Measurements from ENCODE around the gene RAI1.
A peak's percentile ranks its signal among the peaks of the same experiment; 100 is the strongest.

The RAI1 gene

DNA sequence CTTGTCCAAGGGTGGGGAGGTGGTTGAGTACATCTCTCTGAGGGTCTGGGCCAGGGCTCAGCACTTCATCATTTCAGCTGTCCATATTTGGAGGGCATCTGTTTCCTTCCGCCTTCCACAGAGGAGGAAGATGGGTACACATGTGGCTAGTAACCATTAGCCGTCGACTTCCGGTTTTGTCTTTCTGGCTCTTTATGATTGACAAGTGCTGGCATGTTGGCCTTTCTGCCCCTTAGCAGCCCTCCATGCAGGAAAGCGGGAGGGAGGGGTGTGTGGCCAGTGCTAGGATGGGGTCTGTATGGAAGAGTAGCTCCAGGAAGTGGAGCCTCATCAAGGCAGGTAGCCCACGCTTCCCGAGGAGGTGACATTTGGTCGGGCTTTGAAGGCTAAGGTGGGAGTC is 69.6 kb downstream of the RAI1 start:
- Histone ChIP-seq H3K27ac (ENCODE audit: low read depth, low read length) (no peak overlapping the region), H3K56ac (ENCODE audit: low read length) (peak overlapping the region; percentile 56)

DNA sequence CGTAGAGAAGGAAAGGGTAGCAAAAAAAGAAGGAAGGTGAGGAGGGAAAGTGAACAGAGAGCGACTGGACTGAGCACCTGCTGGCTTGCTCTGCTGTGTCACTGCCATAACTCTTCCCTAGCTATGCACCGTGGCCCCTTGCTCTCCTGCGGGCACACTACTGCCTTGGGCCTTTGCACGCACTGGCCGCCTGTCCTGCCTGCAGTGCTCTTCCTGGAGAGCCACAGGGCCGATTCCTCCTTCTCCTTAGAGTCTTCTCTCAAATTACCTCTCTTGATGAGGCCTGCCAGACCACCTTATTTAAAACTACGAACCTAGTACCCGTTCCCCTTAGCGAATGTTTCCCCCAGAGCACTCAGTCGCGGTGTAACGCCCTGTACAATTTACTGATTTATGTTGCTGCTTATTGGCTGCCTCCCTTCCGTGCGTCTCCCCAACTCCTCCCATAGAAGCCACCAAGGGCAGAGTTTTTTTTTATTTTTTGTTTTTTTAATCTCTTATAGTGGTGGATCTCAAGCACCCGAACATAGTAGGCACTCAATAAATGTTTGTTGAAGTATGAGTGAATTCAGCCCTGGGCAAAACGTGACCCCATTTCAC is 70.3 kb downstream of the RAI1 start:
- Histone ChIP-seq H4K5ac (ENCODE audit: low read length) (peak overlapping the region; percentile 39), H2BK120ac (ENCODE audit: low read depth, low read length) (no peak overlapping the region), H3K23ac (ENCODE audit: low read length) (no peak overlapping the region), H3K4me2 (ENCODE audit: low read length) (no peak overlapping the region), H3K56ac (ENCODE audit: low read length) (peak overlapping the region; percentile 56), H2BK5ac (ENCODE audit: low read length) (no peak overlapping the region), H3K79me2 (ENCODE audit: control insufficient read depth, insufficient read depth, low read length) (no peaks in the 10 kb centered on the region), H4K8ac (ENCODE audit: low read depth, low read length) (no peak overlapping the region), H3K36me3 (ENCODE audit: control insufficient read depth, insufficient read depth, low read length) (no peaks in the 10 kb centered on the region), H3K18ac (ENCODE audit: low read length) (no peak overlapping the region), H3K27ac (ENCODE audit: low read depth, low read length) (no peak overlapping the region), H3K27me3 (ENCODE audit: insufficient read depth, low read length, poor library complexity) (no peaks in the 10 kb centered on the region), H3K79me1 (ENCODE audit: low read length) (no peaks in the 10 kb centered on the region), H2BK15ac (replicated peaks; ENCODE audit: low read depth) (no peak overlapping the region), H3K4me3 (ENCODE audit: low read length) (no peak overlapping the region), H2AK5ac (ENCODE audit: low read length) (peak overlapping the region; percentile 88), H3K9ac (ENCODE audit: low read length) (peak overlapping the region; percentile 59), H3K4ac (ENCODE audit: low read depth, low read length) (no peak overlapping the region), H3K4me1 (ENCODE audit: control insufficient read depth, low read depth, low read length) (peaks cover 14% of the 10 kb centered on the region)
- no peak for DNase-seq
- no CpG with 5 or more reads among the region's 17 CpGs for WGBS (ENCODE audit: extremely low coverage, insufficient coverage, low lambda C conversion rate)

More for the DNA sequence above, 69.6 kb downstream of the RAI1 start:
- Histone ChIP-seq H3K18ac (ENCODE audit: low read length) (no peak overlapping the region), H4K8ac (ENCODE audit: low read depth, low read length) (no peak overlapping the region), H3K27me3 (ENCODE audit: insufficient read depth, low read length, poor library complexity) (no peaks in the 10 kb centered on the region), H2AK5ac (ENCODE audit: low read length) (no peak overlapping the region), H2BK5ac (ENCODE audit: low read length) (no peak overlapping the region), H3K79me2 (ENCODE audit: control insufficient read depth, insufficient read depth, low read length) (no peaks in the 10 kb centered on the region), H3K4me2 (ENCODE audit: low read length) (no peak overlapping the region), H3K4me1 (ENCODE audit: control insufficient read depth, low read depth, low read length) (peaks cover 14% of the 10 kb centered on the region), H3K9ac (ENCODE audit: low read length) (no peak overlapping the region), H2BK120ac (ENCODE audit: low read depth, low read length) (no peak overlapping the region), H3K4ac (ENCODE audit: low read depth, low read length) (no peak overlapping the region), H3K36me3 (ENCODE audit: control insufficient read depth, insufficient read depth, low read length) (no peaks in the 10 kb centered on the region), H4K5ac (ENCODE audit: low read length) (no peak overlapping the region), H3K4me3 (ENCODE audit: low read length) (no peak overlapping the region), H2BK15ac (replicated peaks; ENCODE audit: low read depth) (no peak overlapping the region), H3K79me1 (ENCODE audit: low read length) (no peaks in the 10 kb centered on the region), H3K23ac (ENCODE audit: low read length) (no peak overlapping the region)
- no peak for DNase-seq
- WGBS (ENCODE audit: extremely low coverage, insufficient coverage, low lambda C conversion rate) = no CpG with 5 or more reads among the region's 8 CpGs

DNA sequence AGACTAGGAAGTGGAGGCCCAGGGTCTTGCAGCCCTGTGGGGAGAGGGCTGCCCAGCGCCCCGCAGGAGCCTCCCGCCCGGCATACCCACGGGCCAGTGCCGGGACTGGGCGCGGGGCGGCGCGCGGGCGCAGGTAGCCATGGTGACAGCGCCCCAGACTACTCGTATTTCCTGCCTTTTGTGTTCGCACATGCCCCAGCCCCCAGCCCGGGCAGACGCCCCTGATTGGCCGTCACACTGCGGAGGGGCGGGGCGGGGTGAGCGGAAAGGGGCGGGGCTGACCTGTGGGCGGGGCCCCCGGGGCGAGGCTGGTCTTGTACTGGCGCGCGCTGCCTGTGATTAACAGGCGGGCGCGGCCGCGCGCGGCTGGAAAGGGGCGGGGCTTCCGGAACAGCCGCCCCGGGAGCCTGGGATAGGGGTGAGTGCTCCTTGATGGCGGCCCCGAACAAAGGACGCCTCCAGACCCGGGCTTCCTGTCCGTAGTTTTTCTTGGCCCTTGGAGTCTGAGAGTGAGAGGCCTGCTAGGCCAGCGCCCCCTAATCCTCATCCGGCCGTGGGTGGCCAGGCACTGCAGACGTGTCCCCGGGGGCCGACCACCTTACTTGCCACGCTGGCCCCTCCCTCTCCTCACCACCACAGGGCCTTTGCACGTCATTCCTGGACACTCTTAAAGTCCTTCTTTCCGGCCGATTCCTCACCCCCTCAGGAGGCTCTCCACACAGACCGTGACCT is 71.0 kb downstream of the RAI1 start:
- Histone ChIP-seq H2BK5ac (ENCODE audit: low read length) (peak overlapping the region; percentile 64), H2AK5ac (ENCODE audit: low read length) (peak overlapping the region; percentile 82), H3K27ac (ENCODE audit: low read depth, low read length) (no peak overlapping the region), H2BK120ac (ENCODE audit: low read depth, low read length) (no peak overlapping the region), H3K56ac (ENCODE audit: low read length) (peak overlapping the region; percentile 82), H3K23ac (ENCODE audit: low read length) (no peak overlapping the region), H2BK15ac (replicated peaks; ENCODE audit: low read depth) (no peak overlapping the region), H3K4ac (ENCODE audit: low read depth, low read length) (peak overlapping the region; percentile 4), H3K79me2 (ENCODE audit: control insufficient read depth, insufficient read depth, low read length) (no peaks in the 10 kb centered on the region), H3K4me2 (ENCODE audit: low read length) (no peak overlapping the region), H3K4me1 (ENCODE audit: control insufficient read depth, low read depth, low read length) (peaks cover 14% of the 10 kb centered on the region), H3K4me3 (ENCODE audit: low read length) (no peak overlapping the region), H3K36me3 (ENCODE audit: control insufficient read depth, insufficient read depth, low read length) (no peaks in the 10 kb centered on the region), H4K8ac (ENCODE audit: low read depth, low read length) (no peak overlapping the region), H3K79me1 (ENCODE audit: low read length) (no peaks in the 10 kb centered on the region), H4K5ac (ENCODE audit: low read length) (no peak overlapping the region), H3K27me3 (ENCODE audit: insufficient read depth, low read length, poor library complexity) (no peaks in the 10 kb centered on the region), H3K9ac (ENCODE audit: low read length) (peak overlapping the region; percentile 65), H3K18ac (ENCODE audit: low read length) (no peak overlapping the region)
- no CpG with 5 or more reads among the region's 57 CpGs for whole genome bisulfite sequencing (ENCODE audit: extremely low coverage, insufficient coverage, low lambda C conversion rate)
- DNase-seq = peak; percentile 98

DNA sequence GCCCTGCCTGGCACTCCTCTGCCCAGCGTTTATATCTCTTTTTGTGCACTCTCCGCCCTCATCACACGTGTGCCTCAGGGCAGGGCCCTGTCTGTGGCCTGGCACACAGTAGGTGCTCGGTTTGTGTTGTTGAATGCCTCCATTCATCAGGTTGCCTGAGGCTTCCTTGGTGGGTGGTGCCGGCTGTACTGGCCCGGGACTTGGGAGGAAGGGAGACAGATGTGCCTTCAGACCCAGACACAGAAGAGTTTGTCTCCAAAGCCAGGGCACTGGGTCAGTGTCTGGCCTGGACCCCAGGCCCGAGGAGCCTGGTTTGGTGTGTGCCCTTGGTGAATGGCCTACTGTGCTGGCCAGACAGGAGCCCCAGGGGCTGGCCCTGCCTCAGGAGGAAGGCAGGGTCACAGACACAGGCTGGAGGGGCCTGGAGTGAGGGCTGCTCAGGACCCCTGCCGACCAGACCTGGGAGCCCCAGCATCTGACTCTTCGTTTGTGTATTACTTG is 71.6 kb downstream of the RAI1 start:
- Histone ChIP-seq H3K27ac (ENCODE audit: low read depth, low read length) (no peak overlapping the region), H3K79me2 (ENCODE audit: control insufficient read depth, insufficient read depth, low read length) (no peaks in the 10 kb centered on the region), H3K36me3 (ENCODE audit: control insufficient read depth, insufficient read depth, low read length) (no peaks in the 10 kb centered on the region), H3K56ac (ENCODE audit: low read length) (peak overlapping the region; percentile 82), H3K4me3 (ENCODE audit: low read length) (no peak overlapping the region), H3K9ac (ENCODE audit: low read length) (peak overlapping the region; percentile 65), H2BK120ac (ENCODE audit: low read depth, low read length) (no peak overlapping the region), H3K4ac (ENCODE audit: low read depth, low read length) (peak overlapping the region; percentile 4), H2BK5ac (ENCODE audit: low read length) (peak overlapping the region; percentile 64), H4K8ac (ENCODE audit: low read depth, low read length) (no peak overlapping the region), H2BK15ac (replicated peaks; ENCODE audit: low read depth) (no peak overlapping the region), H3K4me2 (ENCODE audit: low read length) (no peak overlapping the region), H4K5ac (ENCODE audit: low read length) (peak overlapping the region; percentile 53), H3K23ac (ENCODE audit: low read length) (no peak overlapping the region), H2AK5ac (ENCODE audit: low read length) (peak overlapping the region; percentile 82), H3K79me1 (ENCODE audit: low read length) (no peaks in the 10 kb centered on the region), H3K18ac (ENCODE audit: low read length) (no peak overlapping the region), H3K4me1 (ENCODE audit: control insufficient read depth, low read depth, low read length) (peaks cover 14% of the 10 kb centered on the region), H3K27me3 (ENCODE audit: insufficient read depth, low read length, poor library complexity) (no peaks in the 10 kb centered on the region)
- DNase-seq = peak; percentile 62
- WGBS (ENCODE audit: extremely low coverage, insufficient coverage, low lambda C conversion rate) = no CpG with 5 or more reads among the region's 9 CpGs

DNA sequence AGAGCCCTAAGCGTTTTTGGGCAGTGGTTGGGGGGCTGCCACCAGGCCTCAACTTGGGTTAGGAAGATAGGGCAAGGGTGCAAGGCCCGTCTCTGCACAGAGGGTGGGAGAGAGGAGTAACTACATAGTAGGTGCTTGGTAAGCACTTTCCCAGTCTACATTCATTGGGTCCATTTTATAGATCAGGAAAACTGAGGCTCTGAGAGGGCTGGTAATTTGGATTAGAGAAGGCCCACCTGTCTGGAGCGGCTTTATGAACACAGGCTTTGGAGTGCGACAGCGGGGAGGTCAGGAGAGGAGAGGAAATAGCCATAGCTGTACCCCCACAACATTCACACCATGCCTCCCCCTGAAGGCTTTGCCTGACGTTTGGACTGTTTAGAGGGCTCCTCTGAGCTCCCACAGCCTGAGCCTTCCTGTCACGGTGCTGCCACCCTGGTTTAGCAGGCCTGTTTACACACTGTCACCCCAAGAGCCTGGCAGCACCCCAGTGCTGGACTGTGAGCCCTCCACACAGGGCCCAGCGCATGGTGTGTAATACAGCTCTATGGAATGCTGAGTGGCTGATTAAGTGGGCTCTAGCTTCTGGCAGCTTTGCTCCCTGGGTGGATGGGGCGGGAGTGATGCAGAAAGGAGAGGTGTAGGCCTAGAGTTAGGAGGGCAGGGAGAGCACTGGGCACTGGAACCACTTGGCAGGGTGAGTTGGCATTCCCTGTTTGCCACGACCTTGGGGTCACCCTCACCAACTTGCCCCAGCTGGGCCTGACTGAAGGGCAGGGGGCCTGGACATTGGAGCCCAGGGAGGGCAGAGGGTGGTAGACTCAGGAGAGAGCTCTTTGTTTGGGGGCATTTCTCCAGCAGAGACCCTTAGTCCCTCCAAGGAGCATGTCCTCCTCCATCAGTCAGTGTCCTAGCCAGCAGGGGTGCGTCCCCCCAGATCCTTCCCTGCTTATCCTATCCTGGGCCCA is 73.7 kb downstream of the RAI1 start:
- Histone ChIP-seq H3K56ac (ENCODE audit: low read length) (no peak overlapping the region), H3K4me3 (ENCODE audit: low read length) (no peak overlapping the region), H4K8ac (ENCODE audit: low read depth, low read length) (no peak overlapping the region), H3K4ac (ENCODE audit: low read depth, low read length) (no peak overlapping the region), H3K79me1 (ENCODE audit: low read length) (no peaks in the 10 kb centered on the region), H2BK5ac (ENCODE audit: low read length) (no peak overlapping the region), H3K4me2 (ENCODE audit: low read length) (no peak overlapping the region), H4K5ac (ENCODE audit: low read length) (no peak overlapping the region), H3K36me3 (ENCODE audit: control insufficient read depth, insufficient read depth, low read length) (no peaks in the 10 kb centered on the region), H3K4me1 (ENCODE audit: control insufficient read depth, low read depth, low read length) (peaks cover 7% of the 10 kb centered on the region), H3K79me2 (ENCODE audit: control insufficient read depth, insufficient read depth, low read length) (no peaks in the 10 kb centered on the region), H2AK5ac (ENCODE audit: low read length) (no peak overlapping the region), H2BK15ac (replicated peaks; ENCODE audit: low read depth) (no peak overlapping the region), H3K18ac (ENCODE audit: low read length) (no peak overlapping the region), H3K9ac (ENCODE audit: low read length) (no peak overlapping the region), H2BK120ac (ENCODE audit: low read depth, low read length) (no peak overlapping the region), H3K23ac (ENCODE audit: low read length) (no peak overlapping the region), H3K27me3 (ENCODE audit: insufficient read depth, low read length, poor library complexity) (no peaks in the 10 kb centered on the region), H3K27ac (ENCODE audit: low read depth, low read length) (no peak overlapping the region)
- no peak for DNase-seq
- WGBS (ENCODE audit: extremely low coverage, insufficient coverage, low lambda C conversion rate) = no CpG with 5 or more reads among the region's 11 CpGs

Data from mesendoderm (in vitro differentiated cells).